Measurements from ENCODE around the gene DGUOK.

Gene DGUOK

GRCh38 chr2:73981081-73982001 is 54.7 kb downstream of the DGUOK start:
- no peak for DNase-seq (ENCODE audit: low read depth)

GRCh38 chr2:73982140-73982617 is 55.5 kb downstream of the DGUOK start:
- DNase-seq (ENCODE audit: low read depth), result no peak

GRCh38 chr2:73983322-73984202 is 56.9 kb downstream of the DGUOK start:
- no peak for DNase-seq (ENCODE audit: low read depth)

- no peak for DNase-seq (ENCODE audit: low read depth)
Measured at GRCh38 chr2:73984203-73984921, 57.7 kb downstream of the DGUOK start, which contains the start of gene TET3. TSS of gene TET3 (plus strand) at chr2:73984910. CDS start at chr2:73986404, 1,494 bp downstream.

- no peak for DNase-seq (ENCODE audit: low read depth)
Measured at GRCh38 chr2:73984922-73985307, 58.2 kb downstream of the DGUOK start.

- DNase-seq (ENCODE audit: low read depth), result no peak
Measured at GRCh38 chr2:73985308-73986084, 58.8 kb downstream of the DGUOK start.

GRCh38 chr2:73986085-73986681 is 59.5 kb downstream of the DGUOK start:
- DNase-seq (ENCODE audit: low read depth), result no peak

- DNase-seq (ENCODE audit: low read depth), result no peak
Measured at GRCh38 chr2:73987109-73987947, 60.6 kb downstream of the DGUOK start.

- no peak for DNase-seq (ENCODE audit: low read depth)
Measured at GRCh38 chr2:73987948-73988700, 61.4 kb downstream of the DGUOK start.

- no peak for DNase-seq (ENCODE audit: low read depth)
Measured at GRCh38 chr2:73989972-73990371, 63.3 kb downstream of the DGUOK start.

GRCh38 chr2:73990531-73990930 is 63.9 kb downstream of the DGUOK start:
- DNase-seq (ENCODE audit: low read depth), result no peak

GRCh38 chr2:73992036-73992435 is 65.4 kb downstream of the DGUOK start:
- DNase-seq (ENCODE audit: low read depth), result no peak

GRCh38 chr2:73993376-73993775 is 66.7 kb downstream of the DGUOK start:
- DNase-seq (ENCODE audit: low read depth), result no peak

- DNase-seq (ENCODE audit: low read depth), result no peak
Measured at GRCh38 chr2:73993778-73994177, 67.1 kb downstream of the DGUOK start.

- no peak for DNase-seq (ENCODE audit: low read depth)
Measured at GRCh38 chr2:73994178-73994831, 67.6 kb downstream of the DGUOK start.

GRCh38 chr2:73995810-73996209 is 69.1 kb downstream of the DGUOK start:
- no peak for DNase-seq (ENCODE audit: low read depth)

GRCh38 chr2:73997813-73998212 is 71.1 kb downstream of the DGUOK start:
- DNase-seq (ENCODE audit: low read depth), result no peak

- DNase-seq (ENCODE audit: low read depth), result no peak
Measured at GRCh38 chr2:73998451-73998850, 71.8 kb downstream of the DGUOK start.

- DNase-seq (ENCODE audit: low read depth), result no peak
Measured at GRCh38 chr2:73998933-73999332, 72.3 kb downstream of the DGUOK start.

Data from stimulated activated CD8-positive, alpha-beta memory T cell treated with anti-CD3 and anti-CD28 coated beads, Interleukin-7, amount 100 ng/mL, for 24 hours (primary cell).